GM21576 (cell line): Measurements from ENCODE around the gene GIPC1.
"Not testable (repeated sequence)": the region's sequence is repeated elsewhere in the genome, so short reads cannot be mapped to it uniquely, and the experiment has no call there.

Source experiments
- ATAC-seq: cut with Tn5 transposase; IDR thresholded peaks from one replicate; pipeline ENCODE4 v1.9.1; 2021; ENCODE audit warnings: mild to moderate bottlenecking, moderate library complexity; ENCODE audit not compliant: unreplicated experiment

Gene GIPC1

DNA sequence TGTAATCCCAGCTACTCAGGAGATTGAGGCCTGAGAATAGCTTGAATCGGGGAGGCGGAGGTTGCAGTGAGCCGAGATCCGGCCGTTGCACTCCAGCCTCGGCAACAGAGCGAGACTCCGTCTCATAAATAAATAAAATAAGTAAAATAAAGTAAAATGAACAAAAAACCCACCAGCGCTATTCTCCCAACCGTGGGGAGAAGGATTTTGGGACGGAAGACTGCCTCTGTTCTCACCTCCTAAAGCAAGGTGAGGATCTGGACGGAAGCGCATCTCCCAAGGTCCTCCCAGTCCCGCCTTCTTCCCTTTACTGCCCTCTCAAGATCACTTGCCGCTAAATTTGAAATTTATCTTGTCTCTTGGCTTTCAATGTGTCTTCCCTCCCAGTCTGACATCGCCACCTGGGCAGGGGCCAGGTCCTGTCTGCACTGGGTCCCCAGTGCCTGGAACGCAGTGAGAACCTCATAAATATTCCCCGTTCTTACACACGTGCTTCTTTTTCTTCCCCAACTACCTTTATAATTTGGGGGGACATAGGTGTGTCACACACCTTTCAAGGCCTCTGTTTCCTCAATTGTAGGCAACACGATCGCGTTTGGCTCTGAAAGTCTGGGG, 23.4 kb upstream of the GIPC1 start:
- no peak for ATAC-seq

- ATAC-seq, result peak; percentile 53
Measured at GRCh38 chr19:14517840-14518505, 22.0 kb upstream of the GIPC1 start, which contains the start of gene DNAJB1. DNAJB1 (minus strand) TSS chr19:14518397; CDS start chr19:14518349, 48 bp downstream.

DNA sequence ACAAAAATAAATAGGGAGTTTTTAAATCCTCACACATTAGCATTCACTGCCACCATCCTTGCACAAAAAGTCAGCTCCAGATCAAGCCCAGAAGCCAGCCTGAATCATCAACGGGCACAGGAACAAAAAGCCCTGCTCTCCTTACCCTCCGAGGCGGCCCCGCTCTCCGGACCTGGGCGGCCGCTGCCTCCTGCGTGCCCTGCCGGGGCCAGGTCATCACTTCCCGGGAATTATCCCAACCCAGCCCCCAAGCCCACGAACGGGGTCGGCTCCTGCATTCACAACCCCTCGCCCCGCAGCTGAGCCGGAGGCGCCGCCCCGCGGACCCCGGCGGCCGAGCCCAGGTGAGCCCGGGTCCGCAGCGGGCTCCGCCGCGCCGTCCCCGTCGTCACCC, 21.5 kb upstream of the GIPC1 start:
- ATAC-seq, result peak; percentile 0

DNA sequence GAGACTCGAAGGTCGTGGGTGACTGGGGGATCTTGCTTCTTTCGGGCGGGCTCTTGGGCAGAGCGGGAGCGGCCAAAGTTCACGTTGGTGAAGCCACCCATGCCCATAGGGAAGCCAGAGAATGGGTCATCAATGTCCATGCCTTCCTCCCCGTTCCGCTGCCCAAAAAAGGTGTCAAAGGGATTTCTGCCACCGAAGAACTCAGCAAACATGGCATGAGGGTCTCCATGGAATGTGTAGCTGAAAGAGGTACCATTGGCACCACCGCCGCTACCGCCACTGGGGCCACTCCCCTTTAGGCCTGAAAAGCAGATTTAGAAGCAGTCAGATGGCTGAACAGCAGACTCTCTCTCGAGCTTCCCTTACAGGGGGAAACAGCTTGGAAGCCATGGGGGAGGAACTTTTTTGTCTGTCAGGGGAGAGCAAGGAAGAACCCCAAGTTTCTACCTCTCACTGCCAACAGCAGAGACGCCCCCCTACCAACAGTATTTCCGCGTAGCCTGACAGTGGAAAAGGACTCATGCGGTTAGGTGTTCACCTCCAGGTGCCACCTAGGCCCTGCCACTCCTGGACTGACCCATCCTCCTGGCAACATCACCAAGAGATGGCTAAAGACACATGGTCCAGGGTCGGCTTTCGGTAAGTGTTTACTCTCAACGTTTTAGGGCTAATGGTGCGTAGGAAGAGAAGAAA, 21.0 kb upstream of the GIPC1 start:
- no peak for ATAC-seq

GRCh38 chr19:14516048-14516534, 20.2 kb upstream of the GIPC1 start:
- no peak for ATAC-seq

DNA sequence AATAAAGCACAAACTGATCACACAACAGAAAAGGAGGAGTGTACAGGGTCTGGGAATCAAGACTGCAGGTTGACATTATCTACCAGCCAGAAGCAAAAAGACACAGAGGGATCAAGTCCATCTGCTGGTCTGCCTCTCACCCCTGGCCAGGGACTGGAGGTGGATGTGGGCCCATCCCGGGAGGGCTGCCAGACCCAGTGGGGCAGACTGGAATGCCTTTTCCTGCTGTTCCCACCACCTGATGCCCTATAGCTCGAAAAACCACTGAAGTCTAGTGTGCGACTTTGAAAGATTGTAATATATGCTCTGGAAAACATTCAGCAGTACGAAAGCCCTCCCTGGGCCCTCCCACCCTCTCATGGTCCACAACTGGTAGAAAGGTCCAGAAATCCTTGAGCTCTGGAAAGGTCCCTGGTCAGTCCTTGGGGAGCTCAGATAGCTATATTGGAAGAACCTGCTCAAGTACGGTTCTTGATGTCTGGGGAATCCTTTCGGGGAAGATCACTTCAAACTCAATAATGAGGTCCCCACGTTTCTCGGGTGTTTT, 19.6 kb upstream of the GIPC1 start:
- ATAC-seq, result no peak

GRCh38 chr19:14514215-14514863, 18.4 kb upstream of the GIPC1 start:
- no peak for ATAC-seq

GRCh38 chr19:14512406-14512961, 16.6 kb upstream of the GIPC1 start:
- ATAC-seq, result no peak

DNA sequence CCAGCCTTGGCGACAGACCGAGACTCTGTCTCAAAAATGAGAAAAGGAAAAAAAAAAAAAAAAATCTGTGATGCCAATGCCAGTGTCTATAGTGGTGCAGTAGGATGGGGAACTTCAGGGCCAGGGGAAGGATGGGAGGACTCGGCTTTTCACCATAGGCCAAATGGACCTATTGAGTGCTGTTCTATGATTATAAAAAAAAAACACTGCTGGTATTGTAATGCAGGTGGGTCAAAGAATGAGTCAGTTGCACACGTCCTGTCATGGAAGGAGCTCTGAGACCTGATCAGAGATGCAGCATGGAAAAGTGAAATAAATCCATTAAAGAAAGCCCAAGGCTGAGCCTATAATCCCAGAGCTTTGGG, 15.3 kb upstream of the GIPC1 start:
- no peak for ATAC-seq

DNA sequence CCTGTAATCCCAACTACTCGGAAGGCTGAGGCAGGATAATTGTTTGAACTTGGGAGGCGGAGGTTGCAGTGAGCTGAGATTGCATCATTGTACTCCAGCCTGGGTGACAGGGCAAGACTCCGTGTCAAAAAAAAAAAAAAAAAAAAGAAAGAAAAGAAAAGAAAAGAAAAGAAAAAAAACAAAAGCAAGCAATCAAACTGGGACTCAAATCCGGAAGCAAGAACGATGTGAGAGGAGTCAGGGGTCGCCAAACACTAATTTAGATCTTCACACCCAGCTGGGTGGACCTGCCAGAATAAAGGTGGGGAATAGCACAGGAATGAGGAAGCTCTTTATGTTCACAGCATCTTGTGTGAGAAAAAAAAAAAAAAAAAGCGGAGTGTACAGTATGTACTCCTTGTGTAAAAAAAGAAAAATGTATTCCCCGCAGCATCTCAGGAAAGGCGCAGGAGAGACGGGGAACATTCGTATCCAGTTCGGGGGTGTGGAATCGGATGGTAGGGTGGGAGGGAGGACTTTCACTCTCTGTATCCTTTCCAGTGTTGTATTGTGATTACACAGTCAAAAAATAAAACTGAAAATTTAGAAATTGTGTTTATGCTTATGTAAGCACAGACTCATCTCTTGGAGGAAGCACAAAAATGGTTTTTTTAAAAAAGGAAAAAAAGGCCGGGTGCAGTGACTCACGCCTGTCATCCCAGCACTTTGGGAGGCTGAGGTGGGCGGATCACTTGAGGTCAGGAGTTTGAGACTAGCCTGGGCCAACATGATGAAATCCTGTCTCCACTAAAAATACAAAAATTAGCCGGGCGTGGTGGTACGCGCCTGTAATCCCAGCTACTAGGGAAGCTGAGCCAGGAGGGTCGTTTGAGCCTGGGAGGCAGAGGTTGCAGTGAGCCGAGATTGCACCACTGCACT, 14.6 kb upstream of the GIPC1 start:
- ATAC-seq, result no peak

- no peak for ATAC-seq
Measured at GRCh38 chr19:14507704-14508542, 12.0 kb upstream of the GIPC1 start.

DNA sequence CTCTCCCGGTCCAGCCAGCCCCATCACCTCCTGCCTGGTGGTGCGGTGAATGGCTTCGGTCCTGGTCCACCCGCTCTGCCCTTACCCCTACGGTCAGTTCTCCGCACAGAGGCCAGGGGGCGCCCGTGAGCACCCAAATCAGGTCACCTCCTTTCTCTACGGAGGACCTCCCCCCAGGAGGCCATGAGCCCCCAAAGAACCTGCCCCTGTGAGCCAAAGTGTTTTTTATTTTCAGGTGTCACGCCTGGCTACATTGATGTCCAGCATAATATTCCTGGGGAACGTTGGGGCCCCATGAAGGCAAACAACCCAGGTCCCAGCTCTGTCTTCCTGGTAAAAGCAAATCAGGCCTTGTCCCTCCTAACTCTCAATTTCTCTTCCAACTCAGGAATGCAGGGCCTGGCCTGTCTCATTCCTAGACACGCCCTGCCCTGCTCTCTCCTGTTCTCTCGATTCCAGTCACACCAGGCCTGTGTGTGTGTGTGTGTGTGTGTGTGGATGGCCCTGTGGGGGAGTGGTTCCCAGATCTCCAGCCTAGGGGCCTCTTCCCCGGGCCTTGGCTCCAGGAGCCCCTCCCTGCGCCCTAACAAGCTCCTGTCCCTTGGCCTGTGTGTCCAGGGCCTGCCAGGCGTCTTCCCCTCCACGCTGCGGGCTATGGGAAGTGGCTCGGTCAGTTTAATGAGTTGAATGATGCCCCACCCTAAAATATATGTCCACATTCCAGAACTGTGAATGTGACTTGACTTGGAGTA, 9.7 kb upstream of the GIPC1 start:
- ATAC-seq, result no peak

DNA sequence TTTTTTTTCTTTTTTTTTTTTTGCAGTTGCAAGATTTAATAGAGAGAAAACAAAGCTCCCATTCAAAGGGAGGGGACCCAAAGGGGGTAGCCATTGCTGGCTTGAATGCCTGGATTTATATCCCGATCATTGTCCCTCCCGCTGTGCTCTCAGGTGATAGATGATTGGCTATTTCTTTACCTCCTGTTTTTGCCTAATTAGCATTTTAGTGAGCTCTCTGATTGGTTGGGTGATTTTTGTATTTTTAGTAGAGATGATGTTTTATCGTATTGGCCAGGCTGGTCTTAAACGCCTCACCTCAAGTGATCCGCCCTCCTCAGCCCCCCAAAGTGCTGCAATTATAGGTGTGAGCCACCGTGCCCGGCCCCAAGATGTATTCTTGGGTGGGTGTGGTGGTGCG, 8.6 kb upstream of the GIPC1 start:
- ATAC-seq, result not testable (repeated sequence)

GRCh38 chr19:14503285-14503684, 7.4 kb upstream of the GIPC1 start:
- no peak for ATAC-seq

GRCh38 chr19:14502334-14503092, 6.6 kb upstream of the GIPC1 start:
- ATAC-seq, result no peak

- no peak for ATAC-seq
Measured at GRCh38 chr19:14497228-14497921, 1.4 kb upstream of the GIPC1 start.

DNA sequence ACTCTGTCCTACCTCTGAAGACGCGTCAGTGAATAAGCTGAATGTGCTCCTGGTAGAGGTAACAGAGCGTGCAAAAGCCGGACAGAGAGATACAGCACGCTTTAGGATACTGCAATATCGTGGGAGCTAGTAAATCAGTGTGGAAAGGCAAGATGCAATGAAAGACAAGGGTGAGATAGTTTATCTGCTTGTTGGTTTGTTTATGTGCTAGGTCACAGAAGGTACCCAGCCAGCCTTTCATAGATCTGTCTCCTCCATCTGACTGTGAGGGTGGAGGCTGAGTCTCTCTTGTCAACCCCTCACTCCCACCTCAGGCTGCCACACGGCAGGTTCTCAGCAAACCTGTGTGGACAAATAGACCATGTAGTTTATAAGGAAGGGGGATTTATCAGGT, 904 bp upstream of the GIPC1 start:
- no peak for ATAC-seq
